Adipose tissue (tissue), 3 donors: ENCODE data around the gene HORMAD2. TPM values are rescaled to one million over a fixed set of nuclear protein-coding genes. Genes with fewer than 3 reads are reported as not detected.

Source experiments
- polyA plus RNA-seq, 3 donors: library from polyadenylated mRNA; stranded (reverse); fragments of 200-250 nt; gene quantifications; one replicate each; pipeline ENCODE4 v1.2.3, GENCODE V29; 2013
- donor health status: healthy with polysubstance abuse.
- donor health status: Bipolar disorder and iron deficiency.
- donor health status: healthy.

Gene HORMAD2
- polyA plus RNA-seq, 3 donors: 0.03 to 0.22 TPM; not detected in 1

Other genes with a start within 250 kb of the HORMAD2 start
- 10 to 100 TPM; 32.2 to 52.9 (median 39.6) TPM for gene ASCC2, start 242.2 kb upstream of the HORMAD2 start, polyA plus RNA-seq
- 10 to 100 TPM in 2 of 3 donors, 1 to 10 TPM in 1; 9.7 to 15.7 (median 12.4) TPM for gene MTMR3, start 197.3 kb upstream of the HORMAD2 start, polyA plus RNA-seq
- gene LIF, start 166.3 kb downstream of the HORMAD2 start, polyA plus RNA-seq: 100 to 1,000 TPM in 1 of 3 donors, 1 to 10 TPM in 1, under 1 TPM in 1; 0.60 to 117 (median 4.5) TPM
- 10 to 100 TPM in 1 of 3 donors, 1 to 10 TPM in 1, under 1 TPM in 1; 0.45 to 14.7 (median 7.7) TPM for gene OSM, start 186.4 kb downstream of the HORMAD2 start, polyA plus RNA-seq
- 10 to 100 TPM in 2 of 3 donors, 1 to 10 TPM in 1; 8.7 to 27.3 (median 19.3) TPM for gene CASTOR1, start 209.0 kb downstream of the HORMAD2 start, polyA plus RNA-seq
- 10 to 100 TPM; 10.8 to 33.3 (median 17.8) TPM for gene TBC1D10A, start 246.5 kb downstream of the HORMAD2 start, polyA plus RNA-seq